DMS79 (cell line): ENCODE measurements around the gene FBXO2.

Experiments
- DNase-seq: peaks from one replicate; lab custom pipeline; 2025; lab: John Stamatoyannopoulos, UW

Gene FBXO2

DNA sequence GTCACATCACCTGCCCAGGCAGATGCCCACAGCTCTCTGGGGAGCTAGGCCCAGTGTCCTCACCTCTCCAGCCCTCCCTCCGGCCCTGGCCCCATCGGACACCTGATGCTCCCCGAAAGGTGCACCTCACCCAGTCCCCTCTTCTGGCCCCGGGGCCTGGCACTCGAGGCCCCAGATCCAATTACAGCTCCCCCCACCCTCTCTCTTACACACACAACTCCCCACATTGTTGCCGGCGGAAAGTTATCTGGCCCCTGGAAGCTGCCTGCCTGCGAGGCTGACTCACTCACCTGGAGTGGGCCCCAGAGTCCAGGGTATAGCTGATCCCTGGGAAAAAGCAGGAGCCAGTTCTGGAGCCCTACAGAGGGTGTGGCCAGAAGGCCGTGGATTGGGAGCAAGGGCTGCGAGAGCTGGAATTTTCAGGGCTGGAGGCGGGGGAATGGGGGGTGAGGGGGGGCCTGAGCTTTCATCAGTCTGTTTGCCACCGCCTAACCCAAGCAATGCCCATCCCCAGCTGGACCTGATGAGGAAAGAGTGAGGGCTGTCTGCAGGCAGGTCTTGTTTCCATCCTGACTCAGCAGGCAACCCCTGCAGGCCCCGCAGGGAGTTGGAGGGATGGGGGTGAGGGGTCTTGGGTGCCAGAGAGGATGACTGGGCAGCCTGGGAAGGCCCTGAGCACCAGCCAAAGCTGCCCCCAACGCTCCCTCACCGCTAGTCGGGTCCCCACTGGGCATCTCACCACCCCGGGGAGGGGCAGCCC, 948 bp downstream of the FBXO2 start:
- no peak for DNase-seq

DNA sequence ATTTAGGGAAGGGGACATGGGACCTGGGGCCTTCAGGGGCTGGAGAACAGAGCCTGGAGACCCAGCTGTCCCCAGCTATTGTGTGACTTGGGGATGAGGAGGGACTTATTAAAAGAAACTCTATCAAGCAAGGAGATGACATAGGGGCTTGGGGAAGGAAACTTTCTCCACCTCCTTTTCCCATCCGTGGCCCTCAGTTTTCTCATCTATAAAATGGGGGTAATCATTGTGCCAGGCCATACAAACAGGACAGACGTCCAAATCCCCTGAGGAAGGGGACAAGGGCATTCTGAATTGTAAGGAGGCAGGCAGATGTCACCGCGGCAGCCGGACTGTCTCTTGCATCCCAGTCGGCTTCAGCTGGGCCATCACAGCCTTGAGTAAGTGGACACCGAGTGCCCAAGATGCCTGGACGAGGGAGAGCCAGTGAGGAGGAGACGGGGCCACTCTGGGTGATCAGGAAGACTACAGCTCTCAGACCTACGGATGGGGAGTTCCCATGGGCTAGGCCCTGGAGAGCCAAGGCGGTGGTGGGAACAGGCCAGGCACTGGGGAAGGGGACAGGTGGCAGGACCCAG, 1.9 kb downstream of the FBXO2 start:
- DNase-seq, result no peak

DNA sequence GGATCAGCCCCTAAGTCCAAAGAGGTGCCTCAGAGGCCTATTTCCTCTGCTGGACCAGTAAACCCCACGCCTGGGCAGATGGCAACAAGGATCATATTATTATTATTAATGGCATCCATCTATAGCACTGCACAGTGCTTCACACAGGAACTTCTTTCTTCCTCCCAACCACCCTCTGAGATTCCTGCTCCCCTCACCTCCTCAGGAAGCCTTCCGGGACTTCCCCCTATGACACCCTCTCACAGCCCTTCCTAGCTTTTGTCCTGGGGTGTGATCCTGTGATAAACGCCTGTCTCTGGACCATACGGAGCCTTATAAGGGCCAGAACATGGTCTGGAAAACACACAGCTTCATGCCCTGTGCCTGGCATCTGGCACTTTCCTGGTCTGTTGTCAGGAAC, 3.2 kb downstream of the FBXO2 start:
- DNase-seq, result no peak

- DNase-seq, result peak; percentile 13
These were observed 3.8 kb downstream of the FBXO2 start for GRCh38 chr1:11650331-11650991.

DNA sequence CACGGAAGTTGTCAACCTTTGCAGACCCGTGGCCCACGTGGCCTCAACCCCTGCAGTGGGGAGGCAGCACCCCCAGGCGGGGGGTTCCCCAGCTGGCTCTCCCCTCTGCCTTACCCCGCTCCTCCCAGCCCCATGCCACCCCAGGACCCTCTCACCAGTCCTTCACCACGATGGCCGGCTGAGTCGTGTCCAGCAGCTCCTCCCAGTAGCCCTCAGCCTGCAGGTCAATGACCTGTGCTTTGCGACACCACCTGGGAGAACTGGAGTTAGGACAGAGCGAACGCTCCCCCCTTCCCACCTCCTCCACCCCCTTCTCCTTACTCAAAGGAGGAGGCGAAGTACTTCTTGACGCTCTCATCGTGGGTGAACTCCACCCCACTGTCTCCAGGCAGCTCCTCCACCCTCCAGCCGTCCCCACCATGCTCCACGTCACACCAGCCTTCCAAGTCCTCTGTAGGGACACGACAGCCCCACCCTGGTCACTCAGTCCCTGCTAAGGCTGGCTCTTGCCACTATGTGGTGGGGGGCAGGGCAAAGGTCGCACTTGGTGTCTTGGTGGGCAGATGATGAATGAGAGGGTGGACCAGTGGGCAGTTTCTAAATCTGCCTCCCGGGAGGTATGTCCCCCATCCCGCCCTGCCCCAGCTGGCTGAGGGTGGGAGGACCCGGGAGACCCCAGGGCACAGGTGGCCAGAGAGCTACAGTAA, 4.5 kb downstream of the FBXO2 start:
- DNase-seq, result no peak

DNA sequence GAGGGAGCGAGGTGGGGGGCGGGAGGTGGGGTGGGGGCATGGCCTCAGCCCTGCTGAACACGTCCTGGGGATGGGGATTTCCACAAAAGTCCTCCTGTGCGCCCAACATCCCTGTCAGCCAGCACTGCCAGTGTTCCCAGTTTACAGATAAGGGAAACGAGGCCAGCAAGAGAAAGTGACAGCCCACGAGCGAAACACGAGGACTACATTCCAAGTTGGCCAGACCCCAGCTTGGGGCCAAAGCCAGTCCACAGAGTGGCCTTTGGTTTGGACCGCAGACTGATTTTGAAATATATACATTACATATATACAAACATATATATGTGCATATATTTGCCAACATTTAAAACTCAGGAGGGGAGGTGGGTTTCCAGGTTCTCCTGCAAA, 5.0 kb downstream of the FBXO2 start:
- DNase-seq, result no peak

DNA sequence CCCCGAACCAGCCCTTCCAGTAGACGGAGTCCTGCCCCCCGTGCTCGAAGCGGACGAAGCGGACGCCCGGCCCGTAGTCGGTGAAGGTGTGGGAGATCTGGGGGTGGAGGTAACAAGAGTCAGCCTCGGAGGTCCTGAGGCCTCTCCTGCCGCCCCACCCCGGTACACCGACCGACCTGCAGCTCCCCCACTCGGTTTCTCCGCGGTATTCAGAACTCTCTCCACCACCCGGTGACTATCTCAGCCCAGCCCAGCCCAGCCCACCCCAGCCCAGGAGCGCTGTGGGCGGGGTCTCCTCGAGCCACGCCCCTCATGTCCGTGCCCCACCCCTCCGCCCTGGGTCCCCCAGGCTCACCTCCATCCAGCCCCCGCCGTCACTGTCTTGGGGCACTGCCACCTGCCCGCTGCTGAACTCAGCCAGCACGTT, 5.5 kb downstream of the FBXO2 start:
- DNase-seq, result no peak

DNA sequence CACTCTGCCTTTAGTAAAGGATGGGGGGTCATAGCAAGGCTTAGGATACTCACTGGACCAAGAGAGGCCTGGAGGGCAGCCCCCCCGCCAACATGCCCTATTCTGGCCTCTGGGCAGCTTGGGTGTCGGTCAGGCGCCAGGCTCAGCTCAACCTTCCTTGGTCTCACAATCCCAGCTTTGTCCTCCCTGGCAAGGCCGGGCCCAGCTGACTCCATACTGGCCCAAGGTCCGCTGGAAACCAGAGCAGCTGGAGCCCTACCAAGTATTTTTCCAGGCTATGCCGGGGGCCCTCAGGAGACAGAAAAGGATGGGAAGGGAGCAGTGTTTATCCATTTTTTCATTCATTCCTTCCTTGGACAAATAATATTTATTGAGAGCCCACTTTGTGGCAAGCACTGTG, 6.2 kb downstream of the FBXO2 start:
- no peak for DNase-seq

- no peak for DNase-seq
These were observed 6.9 kb downstream of the FBXO2 start for GRCh38 chr1:11647333-11647732.

- DNase-seq, result no peak
These were observed 7.9 kb downstream of the FBXO2 start for GRCh38 chr1:11646317-11646716.

DNA sequence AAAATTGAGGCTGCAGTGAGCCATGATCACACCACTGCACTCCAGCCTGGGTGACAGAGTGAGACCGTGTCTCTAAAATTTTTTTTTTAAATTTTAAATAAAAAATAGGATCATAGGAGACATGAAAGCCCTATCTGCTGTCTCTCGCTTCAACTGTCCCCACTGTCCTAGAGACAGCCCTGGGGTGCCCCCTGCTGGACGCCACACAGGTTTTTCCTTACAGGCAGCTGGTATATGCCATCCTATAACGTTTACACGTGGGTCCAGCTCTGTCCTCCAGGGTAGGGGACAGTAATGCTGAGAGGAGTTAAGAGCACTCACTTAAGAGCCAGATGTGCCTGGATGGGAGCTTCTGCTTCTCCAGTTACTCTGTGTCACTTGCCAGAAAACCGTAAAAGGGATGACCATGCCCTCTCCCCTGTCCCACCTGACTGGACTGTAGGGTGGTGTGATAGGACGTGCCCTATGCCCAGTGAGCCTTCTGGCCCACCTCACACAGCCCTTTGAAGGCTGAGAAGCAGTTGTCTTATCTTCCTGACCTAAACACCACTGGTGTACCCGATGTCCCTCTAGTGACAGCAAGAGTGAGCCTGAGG, 8.5 kb downstream of the FBXO2 start:
- DNase-seq, result peak; percentile 58

DNA sequence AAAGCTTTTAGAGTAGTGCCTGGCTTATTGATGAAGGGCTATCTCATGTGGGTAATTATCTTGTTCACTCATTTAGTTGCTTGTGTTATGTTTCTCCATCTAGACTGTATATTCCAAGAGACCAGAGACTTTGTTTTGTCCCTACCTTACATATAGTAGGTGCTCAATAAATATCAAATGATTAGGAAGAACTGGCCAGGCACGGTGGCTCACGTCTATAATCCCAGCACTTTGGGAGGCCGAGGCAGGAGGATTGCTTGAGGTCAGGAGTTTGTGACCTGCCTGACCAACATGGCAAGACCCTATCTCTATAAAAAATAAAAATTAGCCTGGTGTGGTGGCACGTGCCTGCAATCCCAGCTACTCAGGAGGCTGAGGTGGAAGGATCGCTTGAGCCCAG, 9.0 kb downstream of the FBXO2 start:
- DNase-seq, result no peak

DNA sequence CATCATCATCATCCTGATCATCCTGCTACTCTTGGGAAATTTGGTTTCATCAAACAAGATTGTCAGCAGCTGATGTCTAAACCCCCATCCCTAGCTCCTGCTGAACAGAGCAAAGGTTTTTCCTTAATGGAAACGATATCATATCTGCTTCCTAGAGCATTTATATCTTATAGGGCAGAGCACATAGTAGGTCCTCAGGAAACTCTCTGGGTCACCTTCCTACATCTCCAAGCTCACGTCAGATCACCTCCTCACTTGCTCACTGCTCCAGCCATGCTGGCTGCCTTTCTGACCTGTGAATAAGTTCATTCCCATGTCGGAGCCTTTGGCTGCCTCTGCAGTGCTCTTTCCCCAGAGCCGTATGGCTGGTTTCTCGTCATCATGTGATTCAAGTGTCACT, 10.4 kb downstream of the FBXO2 start:
- DNase-seq, result no peak

DNA sequence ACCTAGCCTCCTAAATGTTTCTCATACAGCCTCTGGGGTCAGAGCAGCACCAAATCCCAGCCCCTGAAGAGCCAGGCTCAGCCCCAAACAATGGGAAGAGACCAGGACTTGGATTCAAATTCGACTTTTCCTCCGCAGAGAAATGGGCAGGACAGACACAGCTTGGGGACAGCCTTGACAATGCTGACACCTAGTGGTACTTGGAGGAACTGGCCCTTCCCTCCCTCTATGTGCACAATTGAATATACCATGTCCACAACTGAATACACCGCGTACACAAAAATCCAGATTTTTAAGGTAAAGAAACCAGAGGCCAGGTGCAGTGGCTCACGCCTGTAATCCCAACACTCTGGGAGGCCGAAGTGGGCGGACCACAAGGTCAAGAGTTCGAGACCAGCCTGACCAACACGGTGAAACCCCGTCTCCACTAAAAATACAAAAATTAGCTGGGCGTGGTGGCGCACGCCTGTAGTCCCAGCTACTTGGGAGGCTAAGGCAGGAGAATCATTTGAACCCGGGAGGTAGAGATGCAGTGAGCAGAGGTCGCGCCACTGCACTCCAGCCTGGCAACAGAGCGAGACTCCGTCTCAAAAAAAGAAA, 11.7 kb downstream of the FBXO2 start:
- peak; percentile 21 for DNase-seq

DNA sequence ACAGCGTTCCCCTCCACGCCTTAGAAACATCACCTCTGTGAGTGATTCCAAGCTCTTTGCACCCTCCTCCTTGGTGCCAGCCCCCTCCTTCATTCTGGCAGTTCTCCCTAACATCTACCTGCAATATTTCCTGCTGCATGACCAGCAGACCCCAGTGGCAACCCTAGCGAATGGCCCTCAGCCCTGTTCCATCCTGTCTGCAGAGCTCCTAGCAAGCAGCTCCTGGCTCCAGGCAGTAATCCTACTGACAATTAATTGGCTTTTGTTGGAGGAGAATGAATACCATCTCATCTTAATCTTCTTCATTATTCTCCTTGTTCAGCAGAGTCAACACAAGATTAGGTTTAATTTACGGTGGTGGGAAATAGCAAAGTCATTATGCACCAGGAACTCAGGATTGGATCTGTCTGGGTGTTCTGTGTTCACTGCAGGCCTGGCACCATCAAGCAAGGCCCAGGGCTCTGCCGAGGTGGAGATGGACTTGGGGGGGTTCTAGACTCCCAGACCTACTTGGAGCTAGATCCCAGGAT, 12.4 kb downstream of the FBXO2 start:
- DNase-seq, result no peak

- no peak for DNase-seq
These were observed 13.3 kb downstream of the FBXO2 start for GRCh38 chr1:11640944-11641343.

- DNase-seq, result no peak
These were observed 14.1 kb downstream of the FBXO2 start for GRCh38 chr1:11640101-11640500.

DNA sequence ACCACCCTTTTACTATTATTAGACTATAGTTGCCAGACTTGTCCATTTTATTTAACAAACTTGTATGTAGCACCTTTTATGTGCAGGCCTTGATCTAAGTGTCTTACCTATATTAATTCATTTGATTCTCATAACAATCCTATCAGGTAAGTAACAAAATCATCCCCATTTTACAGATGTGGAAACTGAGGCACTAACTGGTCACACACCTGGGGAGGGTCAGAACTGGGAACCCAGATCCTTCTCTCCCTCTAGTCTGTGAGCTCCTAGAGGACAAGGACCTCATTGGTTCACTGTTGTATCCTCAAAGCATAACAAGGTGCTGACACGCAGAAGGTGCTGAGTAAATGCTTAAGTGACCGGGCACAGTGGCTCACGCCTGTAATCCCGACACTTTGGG, 14.9 kb downstream of the FBXO2 start:
- no peak for DNase-seq

DNA sequence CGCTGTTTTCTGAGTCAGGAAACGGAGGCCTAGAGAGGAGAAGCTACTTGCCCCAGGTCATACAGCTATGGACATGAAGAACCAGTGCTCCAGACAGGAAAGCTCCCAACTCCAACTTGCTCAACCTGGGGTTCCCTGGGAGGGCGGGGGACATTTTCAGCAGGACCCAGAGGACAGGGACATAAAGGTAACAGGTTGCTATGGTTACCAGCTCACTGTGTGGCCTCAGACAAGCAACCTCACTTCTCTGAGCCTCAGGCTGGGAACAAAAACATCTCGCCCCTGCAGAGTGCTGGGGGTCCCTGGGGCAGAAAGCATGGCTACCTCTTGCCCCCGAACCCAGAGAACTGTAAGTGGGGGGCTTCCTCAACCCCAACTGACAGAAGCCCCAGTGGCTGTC, 16.1 kb downstream of the FBXO2 start:
- no peak for DNase-seq

DNA sequence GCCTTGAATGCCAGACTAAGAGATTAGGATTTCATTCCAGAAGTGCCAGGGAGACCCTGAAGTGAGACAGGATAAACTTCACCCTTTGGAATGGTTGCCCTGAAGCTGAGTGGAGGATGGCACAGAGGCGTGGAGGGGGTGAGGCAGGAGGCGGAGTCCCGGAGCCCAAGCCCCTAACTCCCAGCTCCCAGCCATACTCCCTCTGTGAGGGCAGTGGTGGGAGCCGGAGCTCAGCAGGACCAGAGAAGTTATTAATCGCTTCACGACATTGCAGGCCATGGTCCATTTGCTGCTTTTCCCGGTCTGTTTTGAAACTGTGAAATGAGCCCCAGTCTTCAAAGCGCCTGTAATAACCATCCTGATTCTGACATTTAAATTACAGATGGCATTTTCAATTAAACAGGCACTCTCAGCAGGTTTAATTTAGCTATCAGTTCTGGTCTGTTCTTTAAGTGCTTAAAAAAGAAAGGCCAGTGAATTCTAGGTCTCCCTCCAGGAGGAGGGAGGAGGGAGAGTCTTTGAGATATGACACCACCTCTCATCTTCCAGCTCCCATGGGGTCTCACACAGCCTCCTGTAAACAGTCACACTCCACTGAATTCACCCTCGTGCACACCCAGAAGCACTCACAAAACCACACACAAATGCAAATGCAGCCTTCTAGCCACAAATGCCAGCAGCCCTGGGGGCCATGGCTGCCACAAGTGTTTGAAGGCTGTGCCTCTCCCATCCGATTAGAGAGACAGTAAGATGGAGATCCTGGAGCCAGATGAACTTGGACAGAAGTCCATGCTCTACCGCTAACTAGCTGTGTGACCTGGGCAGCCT, 19.6 kb downstream of the FBXO2 start:
- DNase-seq, result peak; percentile 90
